ES-I3 (cell line): ENCODE measurements around the gene RNF149.

Experiments used
- H3K36me3 ChIP-seq: 2 replicates; pipeline ENCODE4 v1.6.1; 2013; ENCODE audit warnings: mild to moderate bottlenecking, low read length, control low read depth, moderate library complexity; ENCODE audit not compliant: insufficient read depth
- H3K4me1 ChIP-seq: 2 replicates; pipeline ENCODE4 v1.6.1; 2013; ENCODE audit warnings: mild to moderate bottlenecking, control low read depth, low read length; ENCODE audit not compliant: insufficient read depth
- H3K9ac ChIP-seq: 2 replicates; pipeline ENCODE4 v1.6.1; 2013; ENCODE audit warnings: low read depth, mild to moderate bottlenecking, low read length, moderate library complexity
- H3K9me3 ChIP-seq: 2 replicates; pipeline ENCODE4 v1.6.1; 2013; ENCODE audit warnings: mild to moderate bottlenecking, low read length, moderate library complexity; ENCODE audit not compliant: control insufficient read depth, insufficient read depth

RNF149 gene

DNA sequence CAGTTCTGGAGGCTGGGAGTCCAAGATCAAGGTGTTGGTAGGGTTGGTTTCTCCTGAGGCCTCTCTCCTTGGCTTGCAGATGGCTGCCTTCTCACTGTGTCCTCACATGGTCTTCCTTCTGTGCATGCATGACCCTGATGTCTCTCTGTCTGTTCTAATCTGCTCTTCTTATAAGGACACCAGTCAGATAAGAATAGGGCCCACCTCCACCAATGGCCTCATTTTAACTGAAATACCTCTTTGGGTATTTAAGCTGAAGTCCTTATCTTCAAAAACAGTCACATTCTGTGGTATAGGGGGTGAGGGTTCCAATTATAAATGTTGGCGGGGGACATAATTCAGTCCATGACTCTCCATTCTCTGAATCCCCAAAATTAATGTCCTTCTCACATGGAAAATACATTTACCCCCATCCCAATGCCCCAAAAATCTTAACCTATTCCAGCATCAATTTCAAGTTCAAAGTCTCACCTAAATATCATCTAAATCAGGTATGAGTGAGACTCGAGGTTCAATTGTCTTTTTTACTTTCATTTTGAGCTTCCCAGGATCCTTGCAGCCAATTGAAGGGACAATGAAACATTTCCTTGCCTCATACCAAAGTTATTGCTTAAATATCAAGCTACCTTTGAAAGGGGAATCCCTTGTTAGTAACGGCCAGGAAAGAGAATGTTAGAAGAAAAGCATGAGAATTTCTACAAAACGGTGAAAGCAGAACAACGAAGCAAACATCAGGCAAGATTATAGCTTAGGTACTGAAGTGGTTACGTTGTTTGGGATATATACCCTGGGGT is 76.4 kb downstream of the RNF149 start:
- Histone ChIP-seq H3K4me1 (no peaks in the 10 kb centered on the region), H3K36me3 (no peaks in the 10 kb centered on the region; the same call in 1 of the 2 replicates), H3K9ac (no peak overlapping the region), H3K9me3 (peaks cover 2% of the 10 kb centered on the region; the same call in 1 of the 2 replicates)

DNA sequence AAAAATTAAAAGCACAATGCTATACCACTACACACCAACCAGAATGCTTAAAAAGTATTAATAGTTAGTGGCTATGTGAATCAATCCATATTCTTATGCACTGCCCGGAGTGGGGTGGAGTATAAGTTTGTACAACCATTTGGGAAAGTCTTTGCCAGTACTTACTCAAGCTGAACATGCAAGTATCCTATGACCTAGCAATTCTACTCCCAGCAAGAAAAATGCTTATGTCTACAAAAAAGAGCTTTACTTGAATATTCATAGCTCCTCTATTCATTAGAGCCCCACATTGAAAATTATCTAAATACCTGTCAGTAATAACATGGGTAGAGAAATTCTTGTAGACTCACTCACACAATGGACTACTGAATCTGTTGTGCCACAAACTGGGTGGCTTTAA is 77.3 kb downstream of the RNF149 start:
- no peak overlapping the region for H3K9ac ChIP-seq
- H3K9me3 ChIP-seq, result peaks cover 2% of the 10 kb centered on the region; the same call in 1 of the 2 replicates
- no peaks in the 10 kb centered on the region for H3K4me1 ChIP-seq
- H3K36me3 ChIP-seq, result no peaks in the 10 kb centered on the region; the same call in 1 of the 2 replicates

GRCh38 chr2:101230541-101231001 is 77.9 kb downstream of the RNF149 start:
- H3K9me3 ChIP-seq, result peaks cover 2% of the 10 kb centered on the region; the same call in 1 of the 2 replicates
- H3K36me3 ChIP-seq, result no peaks in the 10 kb centered on the region; the same call in 1 of the 2 replicates
- H3K9ac ChIP-seq, result no peak overlapping the region
- no peaks in the 10 kb centered on the region for H3K4me1 ChIP-seq
